Measurements from ENCODE around the gene LINGO1.

The LINGO1 gene

GRCh38 chr15:77633134-77633912 is 611 bp upstream of the LINGO1 start:
- DNase-seq (ENCODE audit: low spot score): peak; percentile 79

DNA sequence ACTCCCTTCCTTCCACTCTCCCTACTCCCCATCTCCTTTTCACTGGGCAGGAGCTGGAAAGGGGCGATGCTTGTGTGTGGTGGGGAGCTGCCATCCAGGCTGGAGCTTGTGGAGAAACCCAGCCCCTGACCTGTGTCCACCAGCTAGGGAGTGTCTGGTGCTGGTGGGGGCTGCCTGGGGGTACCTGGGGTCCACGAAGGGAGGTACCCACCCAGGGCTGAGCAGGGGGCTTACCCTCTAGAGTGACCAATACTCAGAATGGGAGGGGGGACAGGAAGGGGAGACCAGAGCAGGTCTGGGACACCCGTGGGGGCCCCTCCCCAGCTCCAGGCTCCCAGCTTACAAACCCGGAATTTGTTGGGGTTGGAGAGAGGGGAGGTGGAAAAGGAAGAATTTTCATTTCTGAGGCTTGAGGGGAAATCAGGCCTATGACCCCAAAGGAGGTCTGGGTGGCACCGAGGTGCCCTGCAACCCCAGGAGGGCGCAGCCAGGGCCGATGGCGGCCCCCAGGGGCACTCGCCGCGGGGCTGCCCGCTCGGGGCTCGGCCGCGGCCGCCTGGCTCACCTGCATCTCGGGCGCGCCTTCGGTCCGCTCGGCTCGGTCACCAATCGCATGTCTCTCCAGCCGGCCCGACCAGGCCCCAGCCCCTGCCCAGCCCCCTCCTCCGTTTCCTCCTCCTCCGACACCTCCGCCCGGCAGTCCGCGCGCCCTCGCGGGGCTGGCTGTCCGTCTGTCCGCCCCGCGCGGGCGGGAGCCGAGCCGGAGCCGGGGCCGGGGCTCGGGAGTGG is 773 bp downstream of the LINGO1 start:
- DNase-seq (ENCODE audit: low spot score): no peak

DNA sequence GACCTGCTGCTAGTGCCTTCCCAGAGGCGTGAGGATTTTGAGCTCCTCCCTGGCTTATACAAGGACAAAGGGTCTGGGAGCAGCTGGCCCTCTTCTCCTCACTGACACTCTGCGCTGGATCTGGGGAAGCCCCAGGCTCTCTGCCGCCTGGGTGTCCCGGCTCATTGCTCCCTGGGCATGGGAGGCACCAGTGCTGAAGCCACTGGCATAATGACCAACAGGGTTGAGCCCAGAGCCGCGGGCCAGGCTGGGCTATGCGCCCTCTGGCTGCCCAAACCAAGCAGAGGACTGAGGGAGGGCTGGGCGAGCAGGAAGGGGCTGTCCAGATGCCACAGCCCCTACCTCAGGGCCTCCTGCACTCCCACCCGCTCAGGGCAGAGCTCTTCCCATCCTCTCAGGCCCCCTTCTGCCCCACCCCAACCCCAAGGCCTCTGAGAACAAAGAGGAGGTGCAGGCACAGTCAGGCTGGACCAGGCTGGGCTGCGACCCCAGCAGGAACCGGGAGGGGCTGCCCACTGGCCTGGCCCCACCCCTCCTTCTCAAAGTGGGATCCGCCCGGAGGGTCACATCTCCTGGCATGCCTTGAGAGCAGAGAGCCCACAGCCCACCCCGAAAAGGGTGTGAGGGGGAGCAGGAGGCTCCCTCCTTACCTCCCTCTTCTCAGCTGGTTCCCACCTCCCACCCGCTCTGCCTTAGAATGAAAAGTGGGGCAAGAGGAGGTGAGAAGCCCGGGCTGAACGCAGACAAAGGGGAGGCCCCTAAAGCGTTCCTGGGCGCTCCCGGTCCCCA is 1.6 kb downstream of the LINGO1 start:
- no peak for DNase-seq (ENCODE audit: low spot score)

- no peak for DNase-seq (ENCODE audit: low spot score)
These were observed 2.7 kb downstream of the LINGO1 start for GRCh38 chr15:77630056-77630455.

- no peak for DNase-seq (ENCODE audit: low spot score)
These were observed 3.4 kb downstream of the LINGO1 start for GRCh38 chr15:77629070-77630030.

DNA sequence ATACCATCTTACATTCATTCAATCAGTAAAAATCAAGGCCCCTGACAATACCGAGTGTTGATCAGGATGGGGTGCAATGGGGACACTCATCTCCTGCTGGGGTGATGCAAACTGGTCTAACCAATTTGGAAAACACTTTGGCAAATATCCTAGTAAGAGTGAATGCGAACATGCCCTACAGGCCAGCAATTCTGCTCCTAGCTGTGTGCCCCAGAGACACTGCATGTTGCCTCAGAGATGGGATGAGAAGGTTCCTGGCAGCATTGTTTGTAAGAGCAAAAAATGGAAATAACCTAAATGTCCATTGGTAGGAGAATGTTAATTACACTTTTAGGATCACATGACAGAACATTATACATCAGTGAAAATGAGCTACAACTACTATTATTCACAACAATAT is 4.7 kb downstream of the LINGO1 start:
- DNase-seq (ENCODE audit: low spot score): no peak

DNA sequence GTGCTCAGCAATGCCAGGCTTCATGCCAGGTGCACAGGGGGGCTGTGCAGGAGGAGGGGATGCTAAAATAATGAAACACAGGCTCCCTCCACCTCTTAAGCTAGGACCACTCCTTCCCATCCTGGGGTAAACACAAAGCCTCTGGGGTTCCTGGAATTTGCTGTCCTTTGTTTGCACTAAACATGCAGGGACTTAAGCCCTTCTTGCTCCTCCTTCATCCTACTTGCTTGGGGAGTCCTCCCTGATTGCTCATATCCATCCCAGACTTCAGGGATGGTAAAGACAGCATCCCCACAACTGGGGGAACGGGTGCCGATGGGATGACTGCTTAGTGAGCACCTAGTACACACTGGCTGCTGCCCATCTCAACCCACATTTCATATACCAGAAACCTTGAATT is 5.1 kb downstream of the LINGO1 start:
- no peak for DNase-seq (ENCODE audit: low spot score)

DNA sequence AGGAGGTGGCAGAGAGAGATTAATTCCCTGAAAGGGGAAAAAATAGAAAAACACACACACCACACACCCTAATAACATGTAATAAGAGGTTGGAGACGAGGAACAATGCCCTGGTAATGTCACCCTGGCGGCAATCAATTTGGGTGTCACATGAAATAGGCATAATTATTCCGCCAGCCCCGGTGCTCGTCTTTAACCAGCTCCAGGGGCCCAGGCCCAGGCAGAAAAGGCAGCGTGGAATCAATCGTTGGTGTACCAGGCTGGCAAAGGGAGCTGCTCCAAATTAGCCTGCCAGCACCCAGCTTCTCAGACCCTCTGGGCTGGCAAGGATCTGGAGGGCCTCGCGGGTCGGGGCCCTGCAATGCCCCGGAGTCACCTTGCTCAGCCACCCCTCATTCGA is 5.6 kb downstream of the LINGO1 start:
- DNase-seq (ENCODE audit: low spot score): no peak

DNA sequence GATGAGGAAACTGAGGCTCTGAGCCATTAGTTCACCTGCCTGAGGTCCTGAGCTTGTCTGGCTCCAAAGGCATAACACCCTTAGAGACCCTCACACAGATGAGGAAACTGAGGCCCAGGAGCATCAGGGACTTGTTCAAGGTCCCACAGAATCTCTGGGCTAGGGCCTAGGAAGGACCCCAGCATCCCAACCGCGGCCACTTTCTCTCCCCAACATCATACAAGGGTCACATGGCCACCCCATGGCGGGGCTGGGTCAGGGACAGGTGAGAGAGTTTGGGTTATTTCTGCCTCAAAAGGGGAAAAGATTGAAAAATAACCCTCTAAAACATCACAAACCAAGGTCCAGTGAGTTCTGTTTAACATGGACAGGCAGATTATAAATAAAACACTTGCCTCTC is 6.7 kb downstream of the LINGO1 start:
- DNase-seq (ENCODE audit: low spot score): no peak

- DNase-seq (ENCODE audit: low spot score): no peak
These were observed 7.3 kb downstream of the LINGO1 start for GRCh38 chr15:77625376-77625775.

DNA sequence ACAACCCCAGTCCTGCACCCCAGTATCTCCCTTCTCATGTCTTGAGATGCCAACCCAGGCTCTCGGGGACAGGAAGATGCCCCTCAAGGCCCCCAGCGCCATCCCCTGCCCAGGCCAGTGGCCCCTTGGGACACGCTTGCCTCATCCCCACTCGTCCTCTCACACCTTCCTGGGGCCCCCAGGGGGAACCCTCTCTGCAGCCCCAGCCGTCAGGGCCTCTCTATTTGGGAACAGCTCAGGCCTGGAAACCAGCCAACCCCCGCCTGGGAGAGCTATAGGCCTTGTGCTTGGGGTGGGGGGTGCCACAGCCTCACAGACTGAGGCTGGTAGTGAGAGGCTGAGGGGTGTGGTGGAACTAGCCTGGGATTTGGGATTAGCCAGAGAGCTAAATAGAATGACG is 7.8 kb downstream of the LINGO1 start:
- no peak for DNase-seq (ENCODE audit: low spot score)

DNA sequence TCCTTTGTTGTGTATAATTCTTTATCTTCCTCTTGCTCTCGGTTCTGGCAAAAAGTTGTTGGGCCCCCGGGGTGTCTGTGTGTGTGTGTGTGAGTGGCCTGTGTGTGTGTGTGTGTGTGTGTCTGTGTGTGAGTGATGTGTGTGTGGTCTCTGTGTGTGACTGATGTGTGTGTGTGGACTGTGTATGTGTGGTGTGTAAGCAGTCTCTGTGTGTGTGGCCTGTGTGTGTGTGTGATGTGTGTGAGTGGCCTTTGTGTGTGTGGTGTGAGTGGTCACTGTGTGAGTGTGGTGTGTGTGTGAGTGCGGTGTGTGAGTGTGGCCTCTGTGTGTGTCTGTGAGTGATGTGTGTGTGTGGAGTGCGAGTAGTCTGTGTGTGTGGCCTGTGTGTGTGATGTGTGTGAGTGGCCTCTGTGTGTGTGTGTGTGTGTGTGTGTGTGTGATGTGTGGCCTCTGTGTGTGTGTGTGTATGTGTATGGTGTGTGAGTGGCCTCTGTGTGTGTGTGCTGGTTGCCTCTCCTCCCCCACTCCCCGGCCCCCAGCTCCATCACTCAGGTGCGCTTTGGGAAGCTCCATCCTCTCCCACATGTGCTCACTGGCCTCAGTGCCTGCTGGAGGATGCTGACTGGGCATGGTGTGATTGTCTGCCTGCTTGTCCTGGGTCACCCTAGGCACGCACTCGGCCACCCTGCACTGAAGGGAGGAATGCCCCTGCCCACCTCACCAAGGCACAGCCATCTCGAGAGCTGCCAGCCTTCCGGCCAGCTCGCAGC is 8.8 kb downstream of the LINGO1 start:
- no peak for DNase-seq (ENCODE audit: low spot score)

- no peak for DNase-seq (ENCODE audit: low spot score)
These were observed 9.6 kb downstream of the LINGO1 start for GRCh38 chr15:77622934-77623754.

DNA sequence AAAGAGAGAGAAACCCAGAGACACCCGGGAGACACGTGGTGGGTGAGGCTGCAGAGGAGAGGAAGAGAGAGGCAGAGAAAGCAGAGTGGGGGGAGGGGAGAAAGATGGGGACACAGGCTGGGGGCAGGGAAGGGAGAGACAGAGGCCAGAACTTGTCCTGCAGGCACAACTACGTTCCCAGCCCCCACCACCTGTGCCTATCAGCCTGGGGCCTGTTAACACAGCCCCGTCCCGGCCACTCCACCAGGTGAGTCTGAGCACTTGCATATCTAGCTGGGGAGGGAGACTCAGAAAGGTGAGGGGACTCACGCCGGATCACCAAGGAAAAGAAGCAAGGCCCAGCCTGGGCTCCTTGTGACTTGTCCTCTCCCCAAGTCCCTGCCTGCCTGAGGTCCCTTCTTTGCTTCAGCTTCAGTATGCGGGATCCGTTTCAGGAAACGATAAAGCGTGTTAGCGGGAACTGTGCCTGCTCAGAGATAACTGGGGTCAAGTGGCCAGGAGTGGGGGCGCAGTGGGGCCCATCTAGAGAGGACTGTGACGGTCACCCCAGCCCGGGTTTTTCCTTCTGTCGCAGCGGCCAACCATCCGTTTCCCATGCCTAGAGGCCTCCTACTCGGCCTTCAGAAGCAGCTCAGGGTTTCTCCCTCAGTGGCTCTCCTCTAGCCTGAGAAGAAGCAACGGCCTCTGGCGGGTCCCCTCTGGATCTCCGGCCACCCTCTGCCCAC is 10.3 kb downstream of the LINGO1 start:
- no peak for DNase-seq (ENCODE audit: low spot score)

DNA sequence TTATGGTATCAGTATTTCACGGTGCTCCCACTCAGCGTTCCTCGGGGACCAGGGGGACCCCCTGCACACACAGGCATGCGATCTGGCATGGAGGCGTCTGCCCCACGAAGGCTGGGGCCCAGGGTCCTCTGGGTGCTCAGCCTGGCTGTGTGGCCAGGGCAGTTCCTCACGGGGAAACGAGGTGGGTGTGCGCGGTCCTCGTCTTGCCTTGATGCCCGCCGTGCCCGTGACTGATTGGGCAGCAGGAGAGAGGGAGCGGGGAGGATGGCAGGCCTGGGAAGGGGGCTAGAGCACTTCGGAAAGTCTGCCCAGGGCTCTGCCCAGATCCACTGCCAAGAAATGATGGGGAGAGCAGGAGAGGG is 10.9 kb downstream of the LINGO1 start:
- DNase-seq (ENCODE audit: low spot score): no peak

- no peak for DNase-seq (ENCODE audit: low spot score)
These were observed 11.6 kb downstream of the LINGO1 start for GRCh38 chr15:77620960-77621647.

- no peak for DNase-seq (ENCODE audit: low spot score)
These were observed 12.4 kb downstream of the LINGO1 start for GRCh38 chr15:77620297-77620696.

GRCh38 chr15:77619883-77620282 is 12.8 kb downstream of the LINGO1 start:
- DNase-seq (ENCODE audit: low spot score): no peak

Data from SK-N-DZ (cell line).